NOMO-1 (cell line): Measurements from ENCODE around the gene CSK.
"Not testable (repeated sequence)": the region's sequence is repeated elsewhere in the genome, so short reads cannot be mapped to it uniquely, and the experiment has no call there.

Source experiments
- DNase-seq, 2 experiments: peaks; one replicate each; lab custom pipeline; 2025; ENCODE audit not compliant: unreplicated experiment in 2 of 2; lab: John Stamatoyannopoulos, UW

The CSK gene

DNA sequence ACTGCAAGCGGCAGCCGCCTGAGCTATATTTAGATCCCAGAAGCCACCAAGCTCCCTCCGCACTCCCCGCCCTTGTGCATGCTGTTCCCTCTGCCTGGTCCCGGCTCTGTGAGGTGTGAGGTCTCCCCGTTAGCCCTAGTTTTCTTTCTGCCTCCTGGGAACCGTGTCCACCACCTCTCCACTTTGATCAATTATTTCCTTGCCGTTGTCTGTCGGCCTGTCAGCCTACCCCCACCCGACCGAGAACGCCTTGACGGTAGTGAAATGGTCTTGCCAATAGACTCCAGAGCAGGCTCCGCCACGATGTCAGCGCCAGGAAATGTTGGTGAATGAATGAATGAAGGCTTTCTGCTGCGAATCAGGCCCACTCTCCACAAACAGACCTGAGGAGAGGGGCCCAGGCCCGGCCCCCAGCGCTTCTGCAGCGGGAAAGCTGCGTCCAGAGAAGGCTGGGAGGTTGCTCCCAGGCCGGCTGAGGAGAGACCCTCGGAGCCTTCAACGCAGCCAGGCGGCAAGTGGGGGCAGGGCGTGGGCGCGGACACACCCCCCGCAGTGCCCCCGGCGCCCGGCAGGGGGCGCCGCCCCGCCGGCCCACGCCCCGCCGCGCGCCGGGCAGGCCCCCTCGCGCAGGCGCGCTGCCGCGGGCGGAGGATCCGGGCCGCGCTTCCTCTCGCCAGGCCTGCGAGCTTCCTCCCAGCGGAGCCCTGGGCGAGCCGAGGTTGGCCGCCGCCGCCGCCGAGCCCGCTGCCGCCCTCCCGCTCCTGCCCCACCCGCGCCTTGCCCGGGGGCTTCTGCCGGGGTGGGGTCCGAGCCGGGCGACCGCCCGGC lies at the start of gene CSK:
TSS of gene CSK (plus strand) at position 650 of the 828 bp plus-strand sequence. CDS start 16,218 bp downstream, outside the sequence.
- peak; percentile 61 to 69 for DNase-seq

DNA sequence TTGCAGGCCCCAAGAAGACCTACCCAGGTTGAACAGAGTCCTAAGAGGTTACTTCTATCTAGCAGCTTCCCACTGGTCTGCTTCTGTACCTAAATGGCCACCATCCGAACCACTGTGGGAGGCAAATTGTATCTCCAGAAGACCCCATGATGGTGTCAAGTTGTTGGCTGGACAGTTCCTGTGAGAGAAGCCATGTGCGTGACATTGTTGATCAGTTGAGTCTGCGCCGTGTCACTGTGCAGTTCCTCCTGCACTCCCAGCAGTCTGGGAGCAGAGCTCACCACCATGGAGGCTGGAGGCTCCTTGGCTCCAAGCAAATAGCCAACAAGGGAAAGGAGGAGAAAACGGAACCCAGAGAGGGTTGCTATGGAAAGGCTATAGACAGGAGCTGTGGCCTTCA lies 49.0 kb upstream of the CSK start:
- DNase-seq, result no peak

DNA sequence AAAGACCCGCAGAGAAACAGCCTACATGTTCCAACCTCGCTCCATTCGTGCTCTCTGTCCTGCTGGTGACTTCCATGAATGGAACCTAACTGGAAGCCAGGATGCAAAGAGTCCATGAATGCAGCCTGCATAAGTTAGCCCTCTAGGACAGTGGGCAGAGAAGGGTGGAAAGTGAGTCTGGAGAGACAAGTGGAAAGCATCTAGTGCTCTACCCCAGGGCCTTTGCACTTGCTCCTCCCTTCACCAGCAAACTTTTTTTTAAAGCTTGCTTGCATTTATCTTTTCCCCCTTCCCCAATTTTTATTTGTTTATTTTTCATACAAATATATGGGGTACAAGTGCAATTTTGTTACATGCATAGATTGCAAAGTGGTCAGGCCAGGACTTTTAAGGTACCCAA lies 48.6 kb upstream of the CSK start:
- DNase-seq, result no peak

DNA sequence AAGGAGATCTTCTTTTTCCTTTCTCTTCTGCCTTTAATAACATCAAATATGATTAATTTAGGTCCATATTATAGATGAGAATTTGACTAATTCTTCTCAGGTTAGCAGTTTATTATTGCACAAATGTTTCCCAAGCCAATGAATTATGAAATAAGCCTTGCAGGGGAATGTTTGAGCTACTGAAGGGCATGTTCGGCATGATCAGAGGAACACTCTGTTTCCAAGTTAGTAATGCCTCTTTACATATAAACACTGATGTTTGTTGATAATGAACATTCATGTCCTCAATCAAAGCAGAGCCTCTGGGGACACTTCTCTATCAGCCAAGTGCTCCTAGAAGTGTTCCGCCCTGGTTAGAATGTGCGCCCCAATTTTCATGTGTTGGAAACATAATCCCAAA lies 46.6 kb upstream of the CSK start:
- DNase-seq, result no peak

DNA sequence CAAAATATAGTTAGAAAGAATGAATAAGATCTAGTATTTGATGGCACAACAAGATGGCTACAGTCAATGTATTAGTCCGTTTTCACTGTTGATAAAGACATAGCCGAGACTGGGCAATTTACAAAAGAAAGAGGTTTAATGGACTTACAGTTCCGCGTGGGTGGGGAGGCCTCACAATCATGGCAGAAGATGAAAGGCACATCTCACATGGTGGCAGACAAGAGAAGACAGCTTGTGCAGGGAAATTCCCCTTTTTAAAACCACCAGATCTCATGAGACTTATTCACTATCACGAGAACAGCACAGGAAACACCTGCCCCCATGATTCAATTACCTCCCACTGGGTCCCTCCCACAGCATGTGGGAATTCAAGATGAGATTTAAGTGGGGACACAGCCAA lies 43.6 kb upstream of the CSK start:
- DNase-seq, result not testable (repeated sequence)

DNA sequence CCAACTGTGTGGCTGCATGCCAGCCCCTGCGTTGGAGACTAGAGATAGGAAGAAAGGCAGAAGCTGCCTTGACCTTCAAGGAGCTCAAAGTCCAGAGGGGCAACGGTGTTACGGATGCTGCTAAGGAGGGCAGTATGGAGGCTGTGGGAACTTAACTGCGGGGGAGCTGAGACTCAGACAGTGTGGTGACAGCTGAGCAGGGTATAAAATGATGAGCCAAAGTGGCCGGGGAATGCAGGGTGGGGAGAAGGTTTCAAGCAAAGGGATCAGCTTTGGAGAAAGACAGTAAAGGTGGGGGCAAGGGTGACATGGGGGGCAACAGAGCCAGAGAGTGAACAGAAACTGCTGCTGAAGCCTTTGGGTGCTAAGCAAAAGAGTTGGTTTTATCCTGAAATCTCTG lies 39.5 kb upstream of the CSK start:
- DNase-seq, result no peak

DNA sequence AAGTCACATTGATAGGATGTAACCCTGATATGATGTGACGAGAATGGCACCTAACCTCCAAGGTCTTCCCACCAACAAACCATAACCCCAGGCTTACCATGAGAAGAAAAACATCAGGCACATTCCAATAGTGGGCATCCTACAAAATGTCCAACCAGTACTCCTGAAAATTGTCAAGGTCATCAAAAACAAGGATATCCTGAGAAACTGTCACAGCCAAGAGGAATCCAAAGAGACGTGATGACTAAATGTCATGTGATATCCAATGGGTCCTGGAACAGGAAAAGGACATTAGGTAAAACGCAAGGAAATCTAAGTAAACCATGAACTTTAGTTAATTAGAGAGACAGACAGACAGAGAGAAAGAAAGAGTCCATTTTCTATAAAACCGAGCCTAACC lies 35.5 kb upstream of the CSK start:
- DNase-seq, result no peak

DNA sequence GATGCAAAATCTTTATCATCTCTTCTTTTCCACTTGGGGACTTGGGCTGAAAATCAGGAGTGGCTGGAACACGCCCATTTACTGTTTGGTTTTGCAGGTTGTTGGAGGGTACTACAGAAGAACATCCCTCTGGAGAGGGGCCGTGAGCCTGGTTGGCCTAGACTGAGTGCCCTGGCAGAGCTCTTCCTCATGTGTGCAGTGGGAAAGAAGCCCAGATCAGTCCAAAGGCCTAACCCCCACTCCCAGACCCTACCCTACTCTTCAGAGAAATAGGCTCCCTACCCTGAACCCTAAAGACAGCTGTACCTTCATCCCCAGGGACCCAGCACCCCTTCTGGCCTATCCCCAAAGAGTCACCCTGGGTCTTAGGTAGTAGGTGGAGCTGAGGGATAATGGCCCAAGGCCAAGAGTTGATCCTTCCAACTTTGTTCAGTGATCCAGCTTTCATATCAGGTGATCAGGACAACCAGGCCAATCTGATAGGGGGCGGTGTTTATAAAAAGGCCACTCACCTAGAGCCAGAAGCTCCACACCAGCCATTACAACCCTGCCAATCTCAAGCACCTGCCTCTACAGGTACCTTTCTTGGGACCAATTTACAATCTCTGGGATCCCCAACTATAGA lies 33.4 kb upstream of the CSK start, which contains the start of gene CYP1A2:
TSS of gene CYP1A2 (plus strand) at position 524 of the 625 bp plus-strand sequence. CDS start 894 bp downstream, outside the sequence.
- no peak for DNase-seq

DNA sequence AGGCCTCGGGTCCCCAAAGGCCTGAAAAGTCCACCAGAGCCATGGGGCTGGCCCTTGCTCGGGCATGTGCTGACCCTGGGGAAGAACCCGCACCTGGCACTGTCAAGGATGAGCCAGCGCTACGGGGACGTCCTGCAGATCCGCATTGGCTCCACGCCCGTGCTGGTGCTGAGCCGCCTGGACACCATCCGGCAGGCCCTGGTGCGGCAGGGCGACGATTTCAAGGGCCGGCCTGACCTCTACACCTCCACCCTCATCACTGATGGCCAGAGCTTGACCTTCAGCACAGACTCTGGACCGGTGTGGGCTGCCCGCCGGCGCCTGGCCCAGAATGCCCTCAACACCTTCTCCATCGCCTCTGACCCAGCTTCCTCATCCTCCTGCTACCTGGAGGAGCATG lies 32.0 kb upstream of the CSK start:
- no peak for DNase-seq

DNA sequence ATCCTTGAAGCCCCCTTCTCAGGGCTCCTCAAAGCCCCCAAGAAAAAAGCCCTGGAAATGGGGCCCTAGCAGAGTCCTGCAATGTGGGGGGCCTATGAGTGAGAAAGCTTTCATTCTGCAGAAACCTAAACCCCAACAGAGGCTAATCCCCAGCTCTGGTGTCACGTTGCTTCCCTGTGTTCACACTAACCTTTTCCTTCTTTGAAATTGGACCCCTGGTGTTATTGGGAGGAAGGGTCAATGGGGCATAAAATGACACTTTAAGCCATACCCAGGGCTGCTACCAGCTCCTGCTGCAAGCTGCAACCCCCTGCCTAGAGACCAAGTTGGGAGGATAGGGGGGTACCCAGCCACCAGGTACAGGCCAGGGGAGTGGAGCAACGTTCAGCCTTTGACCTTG lies 31.1 kb upstream of the CSK start:
- no peak for DNase-seq

DNA sequence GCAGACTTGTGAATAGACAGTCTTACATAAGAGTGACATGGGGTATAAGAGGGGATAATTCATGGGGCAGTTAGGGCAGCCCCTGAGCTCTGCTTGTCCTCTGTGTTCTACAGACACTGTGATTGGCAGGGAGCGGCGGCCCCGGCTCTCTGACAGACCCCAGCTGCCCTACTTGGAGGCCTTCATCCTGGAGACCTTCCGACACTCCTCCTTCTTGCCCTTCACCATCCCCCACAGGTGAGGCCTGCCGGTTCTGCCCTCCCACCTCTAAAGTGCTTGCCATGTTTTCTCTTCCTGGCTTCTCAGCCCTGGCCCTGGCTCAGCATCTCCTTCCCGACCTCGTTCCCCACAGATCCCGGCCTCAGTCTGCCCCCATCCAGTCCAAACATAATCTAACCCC lies 29.9 kb upstream of the CSK start:
- DNase-seq, result no peak

DNA sequence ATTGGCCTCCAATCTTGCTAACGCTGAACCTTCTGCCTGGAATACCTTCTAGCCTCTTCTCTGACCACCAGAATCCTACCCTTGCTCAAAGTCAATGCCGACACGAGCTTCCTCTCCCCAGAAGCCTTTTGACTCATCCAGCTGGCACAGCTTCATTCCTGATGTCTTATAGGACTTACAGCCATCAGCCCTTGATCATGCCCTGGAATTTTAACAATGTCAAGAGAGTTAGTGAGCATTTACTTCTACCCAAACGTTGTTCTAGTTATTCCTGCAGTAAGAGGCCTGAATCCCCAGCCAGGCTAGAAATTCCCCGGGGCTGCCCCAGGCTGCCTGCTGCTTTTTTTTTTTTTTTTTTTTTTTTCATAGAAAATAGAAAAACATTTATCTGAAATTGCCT lies 29.3 kb upstream of the CSK start:
- DNase-seq, result no peak

DNA sequence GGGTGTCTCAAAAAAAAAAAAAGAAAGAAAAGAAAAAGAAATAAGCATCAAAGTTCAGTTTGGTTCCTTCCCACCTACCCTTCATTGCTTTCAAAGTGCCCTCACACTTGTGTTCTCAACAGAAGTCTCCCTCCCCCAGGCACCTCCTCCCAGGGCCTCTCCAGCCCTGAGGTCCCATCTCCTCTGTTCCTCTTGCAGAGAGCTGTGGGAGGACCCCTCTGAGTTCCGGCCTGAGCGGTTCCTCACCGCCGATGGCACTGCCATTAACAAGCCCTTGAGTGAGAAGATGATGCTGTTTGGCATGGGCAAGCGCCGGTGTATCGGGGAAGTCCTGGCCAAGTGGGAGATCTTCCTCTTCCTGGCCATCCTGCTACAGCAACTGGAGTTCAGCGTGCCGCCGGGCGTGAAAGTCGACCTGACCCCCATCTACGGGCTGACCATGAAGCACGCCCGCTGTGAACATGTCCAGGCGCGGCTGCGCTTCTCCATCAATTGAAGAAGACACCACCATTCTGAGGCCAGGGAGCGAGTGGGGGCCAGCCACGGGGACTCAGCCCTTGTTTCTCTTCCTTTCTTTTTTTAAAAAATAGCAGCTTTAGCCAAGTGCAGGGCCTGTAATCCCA lies 27.2 kb upstream of the CSK start:
- no peak for DNase-seq

DNA sequence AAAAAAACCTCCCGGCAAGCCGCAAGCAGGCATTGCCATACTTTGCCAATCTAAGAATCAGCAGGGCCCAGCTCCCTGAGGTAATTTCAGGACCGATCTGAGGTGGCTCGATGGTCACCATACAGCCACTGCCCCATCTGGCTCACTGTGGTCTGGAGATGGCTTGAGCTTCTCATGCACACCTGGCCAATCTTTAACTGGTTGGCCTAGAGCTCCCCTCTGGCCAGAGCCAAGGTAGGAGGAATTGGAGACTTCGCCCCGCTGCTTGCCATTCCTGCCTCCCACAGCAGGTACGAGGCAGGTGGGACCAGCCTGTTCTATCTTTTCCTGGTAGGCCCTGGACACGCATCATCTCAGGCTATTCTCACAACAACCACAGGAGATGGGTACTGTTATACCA lies 23.1 kb upstream of the CSK start:
- DNase-seq, result no peak

DNA sequence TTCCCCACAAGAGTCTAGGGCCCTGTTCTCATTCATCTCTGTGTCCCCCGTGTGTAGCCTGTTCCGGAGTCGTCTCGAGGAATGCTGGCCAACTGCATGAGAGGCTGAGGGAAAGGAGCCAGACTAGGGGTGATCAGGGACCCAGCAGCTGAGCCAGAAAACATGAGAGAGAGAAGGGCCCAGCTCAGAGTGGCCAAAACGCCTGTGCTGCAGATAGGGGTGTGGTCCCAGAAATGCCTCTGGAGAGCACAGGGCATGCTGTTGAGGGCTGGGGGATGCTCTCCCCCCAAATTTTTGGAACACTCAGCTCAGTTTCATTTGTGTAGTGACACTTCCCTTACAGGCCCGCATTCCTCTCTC lies 19.1 kb upstream of the CSK start:
- no peak for DNase-seq

DNA sequence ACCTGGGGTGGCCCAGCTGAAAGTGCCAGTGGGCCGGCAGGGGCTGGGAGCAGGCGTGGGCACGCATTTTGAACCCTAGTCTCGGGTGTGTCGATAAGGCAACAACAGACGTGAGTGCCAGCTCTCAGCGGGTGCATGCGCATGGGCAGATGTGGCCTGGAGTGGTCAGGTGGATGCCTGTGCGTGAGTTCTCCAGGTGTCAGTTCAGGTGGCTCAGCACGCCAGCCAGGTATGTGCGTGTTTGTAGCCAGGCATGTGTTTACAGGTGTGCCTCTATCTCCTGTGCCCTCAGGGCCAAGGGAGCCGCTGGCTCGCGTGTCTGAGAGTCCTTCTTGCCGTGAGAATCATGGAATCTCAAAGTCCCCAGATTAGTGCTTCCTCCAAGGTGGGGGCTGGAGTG lies 18.5 kb upstream of the CSK start:
- no peak for DNase-seq

DNA sequence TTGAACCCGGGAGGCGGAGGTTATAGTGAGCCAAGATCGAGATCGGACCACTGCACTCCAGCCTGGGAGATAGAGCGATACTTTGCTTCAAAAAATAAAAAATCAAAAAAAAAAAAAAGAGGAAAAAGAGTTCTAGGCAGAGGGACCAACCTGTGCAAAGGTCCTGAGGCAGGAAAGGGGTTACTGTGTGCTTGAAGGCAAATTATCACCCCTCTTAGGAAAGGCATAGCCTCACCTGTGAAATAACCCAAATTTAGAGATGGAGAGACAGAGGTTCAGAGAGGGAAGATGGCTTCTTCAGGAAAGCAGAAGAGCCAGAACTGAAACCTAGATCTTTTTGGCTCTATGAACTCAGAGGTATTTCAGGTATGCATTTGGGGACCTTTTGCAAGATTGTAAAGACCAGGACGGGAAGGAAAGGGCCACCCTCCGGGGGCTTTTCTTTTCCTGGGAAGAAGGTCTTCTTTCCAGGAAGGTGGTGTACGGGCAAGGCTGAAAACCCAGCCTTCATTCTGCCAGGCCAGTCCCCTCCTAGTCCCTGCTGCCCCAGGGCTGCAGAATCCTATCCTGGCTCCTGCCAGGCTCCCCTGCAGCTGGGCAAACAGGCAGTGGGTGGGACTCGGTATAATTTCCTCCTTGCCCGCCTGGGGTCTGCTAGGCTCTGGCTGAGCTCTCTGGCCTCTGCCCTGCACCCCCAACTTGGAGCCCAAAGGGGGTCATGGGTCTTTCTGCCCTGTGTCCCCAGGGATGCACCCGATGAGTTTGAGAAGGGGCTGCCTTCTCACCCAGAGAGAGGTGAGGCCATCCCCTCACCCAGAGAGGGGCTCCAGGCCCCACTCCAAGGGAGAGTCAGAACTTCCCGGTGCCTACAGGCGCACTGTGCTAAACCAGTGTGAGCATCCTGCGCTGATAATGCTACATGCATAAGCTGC lies 14.4 kb upstream of the CSK start:
- no peak for DNase-seq

DNA sequence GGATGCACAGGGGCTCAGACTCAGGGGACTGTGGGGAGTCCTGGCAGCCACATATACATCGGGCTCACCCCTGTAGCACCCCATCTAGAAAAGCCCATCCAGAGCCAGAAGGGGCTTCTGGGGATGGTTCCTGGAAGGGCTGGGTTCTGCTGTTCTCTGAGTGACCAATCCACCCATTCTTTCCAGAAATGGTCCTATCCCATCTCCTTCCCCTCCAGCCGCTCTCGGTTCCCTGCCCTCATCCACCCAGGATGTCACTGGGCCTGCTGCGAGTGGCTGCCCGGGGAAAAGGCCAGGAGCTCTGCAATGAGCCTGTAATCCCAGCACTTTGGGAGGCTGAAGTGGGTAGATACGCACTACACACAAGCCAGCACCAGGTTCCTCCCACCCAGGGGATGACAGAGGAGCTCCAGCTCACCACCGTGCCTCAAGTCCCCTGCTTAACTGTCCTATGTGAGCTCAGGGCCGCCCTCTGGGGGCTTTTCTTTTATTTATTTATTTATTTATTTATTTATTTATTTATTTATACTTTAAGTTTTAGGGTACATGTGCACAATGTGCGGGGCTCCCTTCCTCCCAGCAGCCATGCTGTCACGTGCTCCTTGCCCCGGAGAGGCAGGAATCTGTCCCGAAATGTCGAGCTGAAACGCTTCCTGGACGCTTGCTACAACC lies 13.6 kb upstream of the CSK start:
- DNase-seq, result no peak

DNA sequence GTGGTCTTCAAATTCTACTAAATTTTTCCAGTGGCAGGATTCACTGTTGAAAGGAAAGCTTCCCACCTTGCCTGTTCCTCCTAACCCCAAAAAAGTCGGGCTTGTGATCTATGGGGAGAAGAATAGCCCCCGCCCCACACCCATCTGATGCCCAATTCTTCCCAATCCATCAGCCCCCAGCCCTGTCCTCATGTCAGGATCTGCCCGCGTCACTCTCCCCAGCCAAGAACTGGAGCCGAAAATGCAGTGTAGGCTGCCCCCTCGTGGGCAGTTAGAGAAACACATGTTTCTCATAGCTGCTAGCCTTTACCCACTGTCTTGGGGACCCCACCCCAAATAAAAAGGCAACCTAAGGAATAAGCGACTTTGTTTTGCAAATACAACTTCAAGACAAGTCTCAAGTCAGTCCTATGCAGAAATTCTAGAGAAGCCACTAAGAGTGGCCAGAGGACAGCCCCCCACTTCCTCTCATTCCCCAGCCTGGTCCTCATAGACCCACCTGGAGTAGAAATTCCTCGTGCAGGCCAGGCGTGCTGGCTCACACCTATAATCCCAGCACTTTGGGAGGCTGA lies 13.0 kb upstream of the CSK start:
- peak; percentile 40 to 41 for DNase-seq

DNA sequence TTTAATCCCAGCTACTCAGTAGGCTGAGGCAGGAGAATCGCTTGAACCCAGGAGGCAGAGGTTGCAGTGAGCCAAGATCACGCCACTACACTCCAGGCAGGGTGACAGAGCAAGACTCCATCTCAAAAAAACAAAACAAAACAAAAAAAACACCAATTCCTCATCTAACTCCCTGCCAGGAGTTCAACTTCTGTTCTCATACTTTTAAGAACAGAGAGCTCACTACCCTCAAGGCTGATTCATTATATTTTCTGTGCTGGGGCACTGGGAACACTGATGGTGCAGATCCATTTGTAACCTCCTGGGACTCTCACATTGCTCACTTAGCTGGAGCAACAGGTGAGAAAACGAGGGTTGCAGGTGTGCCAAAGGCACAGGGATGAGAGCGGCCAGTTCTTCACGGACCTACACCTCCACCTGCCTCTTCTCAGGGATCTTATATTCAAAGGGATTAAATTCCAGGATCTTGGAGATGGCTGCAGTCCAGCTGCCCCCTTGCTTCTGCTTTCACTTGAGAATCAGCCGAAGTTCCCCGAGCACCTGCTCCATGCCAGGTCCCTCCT lies 12.3 kb upstream of the CSK start:
- no peak for DNase-seq
